SK-N-DZ (cell line): ENCODE data around the gene B4GALT6.
A peak's percentile ranks its signal among the peaks of the same experiment; 100 is the strongest.

Experiments used
- DNase-seq: peaks from one replicate; pipeline ENCODE4 v3.0.0-alpha.2; 2015; ENCODE audit warnings: low spot score

Gene B4GALT6

GRCh38 chr18:31596081-31596872 lies 88.1 kb downstream of the B4GALT6 start:
- DNase-seq: peak; percentile 33

GRCh38 chr18:31595121-31595771 lies 89.1 kb downstream of the B4GALT6 start:
- DNase-seq: no peak

DNA sequence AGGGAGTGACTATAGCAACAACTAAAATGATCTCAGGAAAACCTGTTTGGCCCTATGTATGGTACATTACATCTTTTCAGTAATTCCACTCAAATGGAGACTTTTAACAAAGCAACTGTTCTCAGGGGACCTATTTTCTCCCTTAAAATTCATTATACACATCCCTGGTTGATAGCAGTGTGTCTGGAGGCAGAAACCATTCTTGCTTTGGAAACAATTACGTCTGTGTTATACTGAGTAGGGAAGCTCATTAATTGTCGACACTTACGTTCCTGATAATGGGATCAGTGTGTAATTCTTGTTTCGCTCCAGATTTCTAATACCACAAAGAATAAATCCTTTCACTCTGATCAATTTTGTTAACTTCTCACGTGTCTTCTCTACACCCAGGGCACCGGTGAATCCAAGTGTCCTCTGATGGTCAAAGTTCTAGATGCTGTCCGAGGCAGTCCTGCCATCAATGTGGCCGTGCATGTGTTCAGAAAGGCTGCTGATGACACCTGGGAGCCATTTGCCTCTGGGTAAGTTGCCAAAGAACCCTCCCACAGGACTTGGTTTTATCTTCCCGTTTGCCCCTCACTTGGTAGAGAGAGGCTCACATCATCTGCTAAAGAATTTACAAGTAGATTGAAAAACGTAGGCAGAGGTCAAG lies 91.7 kb downstream of the B4GALT6 start:
- DNase-seq: no peak

DNA sequence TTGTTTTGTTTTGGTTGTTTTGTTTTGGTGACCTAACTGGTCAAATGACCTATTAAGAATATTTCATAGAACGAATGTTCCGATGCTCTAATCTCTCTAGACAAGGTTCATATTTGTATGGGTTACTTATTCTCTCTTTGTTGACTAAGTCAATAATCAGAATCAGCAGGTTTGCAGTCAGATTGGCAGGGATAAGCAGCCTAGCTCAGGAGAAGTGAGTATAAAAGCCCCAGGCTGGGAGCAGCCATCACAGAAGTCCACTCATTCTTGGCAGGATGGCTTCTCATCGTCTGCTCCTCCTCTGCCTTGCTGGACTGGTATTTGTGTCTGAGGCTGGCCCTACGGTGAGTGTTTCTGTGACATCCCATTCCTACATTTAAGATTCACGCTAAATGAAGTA lies 92.8 kb downstream of the B4GALT6 start, which contains the start of gene TTR:
TSS of gene TTR (plus strand) at position 250 of the 400 bp plus-strand sequence. CDS start at position 276, 26 bp downstream.
- DNase-seq: no peak

- no peak for DNase-seq
Observed at GRCh38 chr18:31591113-31591512, 93.3 kb downstream of the B4GALT6 start.

GRCh38 chr18:31590570-31590969 lies 93.8 kb downstream of the B4GALT6 start:
- DNase-seq: no peak

GRCh38 chr18:31587529-31587928 lies 96.9 kb downstream of the B4GALT6 start:
- DNase-seq: no peak

- no peak for DNase-seq
Observed at GRCh38 chr18:31586616-31587015, 97.8 kb downstream of the B4GALT6 start.

DNA sequence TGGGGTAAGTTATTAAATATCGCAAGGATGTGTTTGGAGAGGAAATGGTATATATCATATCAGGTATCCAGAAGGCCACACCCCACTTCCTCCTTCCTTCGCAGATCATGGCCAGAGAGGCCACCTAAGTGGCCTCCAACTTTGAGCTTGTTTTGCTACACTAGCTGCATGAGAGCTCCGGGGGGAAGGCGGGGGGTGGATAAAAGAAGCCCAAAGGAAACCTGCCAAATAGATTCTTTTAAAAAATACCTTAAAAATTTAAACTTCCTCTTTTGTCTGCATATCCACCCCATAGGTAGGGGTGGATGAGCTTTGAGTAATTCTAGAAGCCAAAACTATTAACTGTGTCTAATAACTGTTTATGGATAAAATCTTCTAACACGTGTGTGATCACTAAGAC lies 98.4 kb downstream of the B4GALT6 start:
- DNase-seq: no peak

- DNase-seq: no peak
Observed at GRCh38 chr18:31583185-31583854, 101.1 kb downstream of the B4GALT6 start.

DNA sequence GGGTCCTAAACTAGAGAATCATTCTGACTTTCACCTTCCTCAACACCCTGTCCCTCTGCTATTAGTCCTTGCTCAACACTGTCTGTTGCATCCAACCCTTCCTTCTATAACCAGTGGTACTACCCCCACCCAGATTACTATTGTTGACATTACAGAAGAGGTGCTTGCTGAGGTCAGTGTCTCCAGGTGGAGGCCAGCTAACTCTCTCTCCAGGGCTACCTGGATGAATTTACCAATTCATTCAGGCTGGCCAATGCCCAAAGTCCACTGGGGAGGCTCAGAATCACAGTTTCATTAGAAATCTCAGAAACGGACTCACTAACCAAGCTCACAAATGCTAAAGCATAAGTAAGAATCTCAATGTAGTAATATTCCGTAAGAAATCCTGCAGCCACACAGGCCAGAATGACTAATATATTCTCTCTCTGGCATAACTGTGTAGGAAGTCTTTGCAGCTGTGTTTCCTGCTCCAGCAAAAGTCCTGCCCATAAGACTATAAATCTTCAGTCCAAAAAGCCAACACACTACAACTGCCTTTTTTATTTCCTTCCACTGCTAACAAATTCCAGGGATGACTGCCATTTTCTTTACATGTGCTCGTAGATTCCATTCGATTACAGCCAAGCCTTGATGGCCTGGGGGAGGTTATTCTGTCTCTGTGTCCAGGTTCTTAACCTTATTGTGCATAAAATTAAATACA lies 102.7 kb downstream of the B4GALT6 start:
- DNase-seq: no peak

GRCh38 chr18:31579375-31579774 lies 105.0 kb downstream of the B4GALT6 start:
- DNase-seq: no peak

DNA sequence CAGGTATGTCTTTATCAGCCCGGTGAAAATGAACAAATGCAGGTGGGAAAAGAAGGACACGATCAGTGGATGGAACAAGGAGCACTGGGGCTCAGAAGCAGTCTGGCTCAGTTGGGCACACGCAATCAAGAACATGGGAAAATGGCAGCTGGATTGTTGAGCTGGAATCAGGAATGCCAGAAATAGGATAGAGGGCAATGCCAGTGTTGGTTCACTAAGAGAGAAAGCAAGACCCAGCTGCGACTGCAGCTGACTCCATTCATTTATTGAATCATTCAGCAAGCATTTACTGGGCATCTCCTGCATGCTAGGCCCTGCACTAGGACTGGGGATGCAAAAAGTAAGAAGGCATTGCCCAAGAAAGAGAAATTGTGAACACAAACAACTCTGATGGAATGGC lies 106.3 kb downstream of the B4GALT6 start:
- DNase-seq: no peak

GRCh38 chr18:31577195-31577594 lies 107.2 kb downstream of the B4GALT6 start:
- DNase-seq: no peak

DNA sequence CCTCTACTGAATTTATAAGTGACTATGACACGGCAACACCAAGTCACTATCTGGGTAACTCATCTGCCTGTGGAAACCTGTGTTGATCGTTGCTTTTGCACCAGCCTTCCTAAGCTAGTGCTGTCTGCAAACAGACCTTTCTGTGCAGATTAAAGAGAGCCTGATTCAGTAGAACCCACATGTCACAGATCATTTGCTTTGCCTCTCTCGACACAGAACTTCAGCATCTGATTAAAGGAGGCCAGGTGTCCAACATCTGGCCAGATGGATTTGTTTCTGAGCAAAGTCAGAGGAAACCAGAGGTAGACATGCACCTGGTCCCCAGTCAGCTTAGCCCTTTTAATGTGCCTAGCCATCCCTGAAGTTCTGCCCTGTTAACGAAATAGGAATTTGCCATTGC lies 107.7 kb downstream of the B4GALT6 start:
- no peak for DNase-seq

GRCh38 chr18:31575515-31576257 lies 108.7 kb downstream of the B4GALT6 start:
- no peak for DNase-seq

DNA sequence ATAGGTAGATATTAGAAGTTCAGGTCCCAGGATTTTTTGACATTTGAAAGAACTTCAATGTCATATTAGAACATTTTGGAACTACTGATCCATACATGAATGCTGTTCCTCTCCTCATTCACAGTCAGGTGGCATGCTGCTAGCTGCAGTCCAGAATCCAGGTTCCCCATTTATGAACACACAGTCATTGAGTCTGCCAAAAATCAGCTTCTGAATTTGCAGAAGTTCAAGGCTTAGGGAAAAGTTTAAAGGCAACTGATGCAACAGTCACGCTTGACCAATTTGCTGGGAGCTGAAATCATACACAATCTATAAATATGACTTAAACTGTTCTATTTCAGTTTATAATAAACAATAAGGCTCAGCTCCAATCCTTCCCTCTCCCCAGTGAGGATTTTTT lies 110.0 kb downstream of the B4GALT6 start:
- DNase-seq: no peak
